Measurements from ENCODE around the gene ARHGAP5.

GRCh38 chr14:32050878-32051277 is 26.2 kb upstream of the ARHGAP5 start:
- TF ChIP-seq CTCF (IDR thresholded peaks at IDR 0.05) (no peak), POLR2A (IDR thresholded peaks at IDR 0.05) (no peak)
